ENCODE results near the gene ABCA5. TPM values are rescaled to one million over a fixed set of nuclear protein-coding genes. Genes with fewer than 3 reads are reported as not detected.

The ABCA5 gene
- polyA plus RNA-seq, 1 experiment = 8.1 TPM

GRCh38 chr17:69350911-69351310 is 24.0 kb upstream of the ABCA5 start:
- DNase-seq (ENCODE audit: low read depth, low spot score) = no peak
- no peak overlapping the region for H3K4me3 ChIP-seq (ENCODE audit: low read depth, low read length)
- ChIA-PET POLR2A (no interaction called here), CTCF (no interaction called here)
- H3K27me3 ChIP-seq (ENCODE audit: control insufficient read depth, insufficient read depth, low read length) = no peaks in the 10 kb centered on the region
- no peak for TF ChIP-seq CTCF (IDR thresholded peaks at IDR 0.05; ENCODE audit: low read depth, low read length)
- no peaks in the 10 kb centered on the region for H3K9me3 ChIP-seq (ENCODE audit: control insufficient read depth, insufficient read depth, low read length)
- no peak overlapping the region for H3K27ac ChIP-seq (ENCODE audit: low read depth, low read length)

GRCh38 chr17:69348429-69348828 is 21.5 kb upstream of the ABCA5 start:
- no peak overlapping the region for H3K27ac ChIP-seq (ENCODE audit: low read depth, low read length)
- H3K4me3 ChIP-seq (ENCODE audit: low read depth, low read length) = no peak overlapping the region
- CTCF ChIA-PET = interaction anchor here (0.6 kb wide), 1 partner anchor 56 kb away, joined by 5 read pairs; no protein-coding TSS in a partner anchor
- POLR2A ChIA-PET = no interaction called here
- TF ChIP-seq CTCF (IDR thresholded peaks at IDR 0.05; ENCODE audit: low read depth, low read length) = no peak
- no peaks in the 10 kb centered on the region for H3K9me3 ChIP-seq (ENCODE audit: control insufficient read depth, insufficient read depth, low read length)
- no peaks in the 10 kb centered on the region for H3K27me3 ChIP-seq (ENCODE audit: control insufficient read depth, insufficient read depth, low read length)
- DNase-seq (ENCODE audit: low read depth, low spot score) = no peak

GRCh38 chr17:69346766-69347165 is 19.8 kb upstream of the ABCA5 start:
- POLR2A ChIA-PET = no interaction called here

GRCh38 chr17:69344939-69345338 is 18.0 kb upstream of the ABCA5 start:
- CTCF ChIA-PET = interaction anchor here (0.7 to 2.3 kb wide), 2 partner anchors 8 to 9 kb away, joined by 5 to 9 read pairs; no protein-coding TSS in a partner anchor
- Histone ChIP-seq H3K9me3 (ENCODE audit: control insufficient read depth, insufficient read depth, low read length) (no peaks in the 10 kb centered on the region), H3K27me3 (ENCODE audit: control insufficient read depth, insufficient read depth, low read length) (no peaks in the 10 kb centered on the region), H3K27ac (ENCODE audit: low read depth, low read length) (no peak overlapping the region), H3K4me3 (ENCODE audit: low read depth, low read length) (no peak overlapping the region)
- POLR2A ChIA-PET = no interaction called here
- DNase-seq (ENCODE audit: low read depth, low spot score) = no peak
- no peak for TF ChIP-seq CTCF (IDR thresholded peaks at IDR 0.05; ENCODE audit: low read depth, low read length)

More at GRCh38 chr17:69346766-69347165, 19.8 kb upstream of the ABCA5 start:
- no peaks in the 10 kb centered on the region for H3K9me3 ChIP-seq (ENCODE audit: control insufficient read depth, insufficient read depth, low read length)
- no peak overlapping the region for H3K4me3 ChIP-seq (ENCODE audit: low read depth, low read length)
- no peaks in the 10 kb centered on the region for H3K27me3 ChIP-seq (ENCODE audit: control insufficient read depth, insufficient read depth, low read length)
- TF ChIP-seq CTCF (IDR thresholded peaks at IDR 0.05; ENCODE audit: low read depth, low read length) = no peak
- CTCF ChIA-PET = interaction anchor here (2.3 kb wide), 1 partner anchor 11 kb away, joined by 9 read pairs; no protein-coding TSS in a partner anchor
- H3K27ac ChIP-seq (ENCODE audit: low read depth, low read length) = no peak overlapping the region
- DNase-seq (ENCODE audit: low read depth, low spot score) = no peak

- H3K27me3 ChIP-seq (ENCODE audit: control insufficient read depth, insufficient read depth, low read length) = no peaks in the 10 kb centered on the region
- H3K9me3 ChIP-seq (ENCODE audit: control insufficient read depth, insufficient read depth, low read length) = no peaks in the 10 kb centered on the region
- no peak for TF ChIP-seq CTCF (IDR thresholded peaks at IDR 0.05; ENCODE audit: low read depth, low read length)
- H3K27ac ChIP-seq (ENCODE audit: low read depth, low read length) = no peak overlapping the region
- ChIA-PET POLR2A (no interaction called here), CTCF (interaction anchor here (0.8 kb wide), 1 partner anchor 1210 kb away, joined by 6 read pairs; no protein-coding TSS in a partner anchor)
- no peak overlapping the region for H3K4me3 ChIP-seq (ENCODE audit: low read depth, low read length)
- no peak for DNase-seq (ENCODE audit: low read depth, low spot score)
These were observed 16.1 kb upstream of the ABCA5 start for GRCh38 chr17:69342896-69343644.
